Stomach smooth muscle (tissue), 2 donors: ENCODE measurements around the gene KCNJ14.

Source experiments
- H3K27ac ChIP-seq: one replicate; pipeline ENCODE4 v1.7.0; 2013; ENCODE audit warnings: mild to moderate bottlenecking, low read length, inconsistent platforms
- H3K27me3 ChIP-seq, 2 donors: one replicate each; pipeline ENCODE4 v1.7.0; 2013; ENCODE audit warnings: low read length in 2 of 2; ENCODE audit not compliant: insufficient read depth in 2 of 2, control insufficient read depth in 1 of 2
- H3K36me3 ChIP-seq, 2 donors: one replicate each; pipeline ENCODE4 v1.7.0; 2013; ENCODE audit warnings: low read length in 2 of 2; ENCODE audit not compliant: control insufficient read depth in 2 of 2, insufficient read depth in 2 of 2
- H3K4me1 ChIP-seq: one replicate; pipeline ENCODE4 v1.7.0; 2013; ENCODE audit warnings: low read length; ENCODE audit not compliant: control insufficient read depth, insufficient read depth
- H3K4me3 ChIP-seq, 2 donors: one replicate each; pipeline ENCODE4 v1.7.0; 2013; ENCODE audit warnings: low read length in 2 of 2
- H3K9ac ChIP-seq, 2 donors: one replicate each; pipeline ENCODE4 v1.7.0; 2013; ENCODE audit warnings: low read length in 2 of 2, mild to moderate bottlenecking in 1 of 2
- H3K9me3 ChIP-seq, 2 donors: one replicate each; pipeline ENCODE4 v1.7.0; 2013; ENCODE audit warnings: low read length in 2 of 2; ENCODE audit not compliant: control insufficient read depth in 2 of 2
- donor health status: healthy.
- donor health status: Pancreatic carcinoma.

KCNJ14 gene

GRCh38 chr19:48445606-48446481 lies 9.5 kb upstream of the KCNJ14 start, which contains the start of gene GRWD1:
Gene GRWD1, plus strand, starts transcription at chr19:48445983. Its CDS starts 23 bp downstream, at chr19:48446006.
- no peaks in the 10 kb centered on the region for H3K9me3 ChIP-seq
- peaks cover 15 to 16% of the 10 kb centered on the region in 2 donors for H3K36me3 ChIP-seq
- H3K27me3 ChIP-seq = peaks cover 19 to 23% of the 10 kb centered on the region in 2 donors
- peak within 1 kb of the TSS; percentile 95 to 97 for H3K9ac ChIP-seq
- H3K4me3 ChIP-seq = peak within 1 kb of the TSS; percentile 89 to 97
- H3K4me1 ChIP-seq = peaks cover 26% of the 10 kb centered on the region
- peak within 1 kb of the TSS; percentile 82 for H3K27ac ChIP-seq

- Histone ChIP-seq H3K27ac (no peak overlapping the region), H3K27me3 (peaks cover 15 to 19% of the 10 kb centered on the region in 2 donors)
Measured at GRCh38 chr19:48446579-48446978, 8.8 kb upstream of the KCNJ14 start.

GRCh38 chr19:48448563-48448962 lies 6.8 kb upstream of the KCNJ14 start:
- Histone ChIP-seq H3K27ac (no peak overlapping the region), H3K9me3 (no peaks in the 10 kb centered on the region), H3K27me3 (peaks cover 7 to 10% of the 10 kb centered on the region in 2 donors), H3K4me1 (peaks cover 22% of the 10 kb centered on the region), H3K9ac (no peak overlapping the region), H3K36me3 (peaks cover 24 to 33% of the 10 kb centered on the region in 2 donors), H3K4me3 (no peak overlapping the region)

More at GRCh38 chr19:48446579-48446978, 8.8 kb upstream of the KCNJ14 start:
- H3K9ac ChIP-seq = peak overlapping the region; percentile 95 to 97
- no peaks in the 10 kb centered on the region for H3K9me3 ChIP-seq
- H3K36me3 ChIP-seq = peaks cover 16 to 21% of the 10 kb centered on the region in 2 donors
- peak overlapping the region; percentile 89 to 97 for H3K4me3 ChIP-seq
- peaks cover 26% of the 10 kb centered on the region for H3K4me1 ChIP-seq

- Histone ChIP-seq H3K27me3 (no peaks in the 10 kb centered on the region), H3K4me1 (peaks cover 8% of the 10 kb centered on the region), H3K4me3 (no peak overlapping the region), H3K36me3 (peaks cover 27 to 33% of the 10 kb centered on the region in 2 donors), H3K9me3 (no peaks in the 10 kb centered on the region), H3K9ac (no peak overlapping the region), H3K27ac (no peak overlapping the region)
Measured at GRCh38 chr19:48450441-48450840, 4.9 kb upstream of the KCNJ14 start.

DNA sequence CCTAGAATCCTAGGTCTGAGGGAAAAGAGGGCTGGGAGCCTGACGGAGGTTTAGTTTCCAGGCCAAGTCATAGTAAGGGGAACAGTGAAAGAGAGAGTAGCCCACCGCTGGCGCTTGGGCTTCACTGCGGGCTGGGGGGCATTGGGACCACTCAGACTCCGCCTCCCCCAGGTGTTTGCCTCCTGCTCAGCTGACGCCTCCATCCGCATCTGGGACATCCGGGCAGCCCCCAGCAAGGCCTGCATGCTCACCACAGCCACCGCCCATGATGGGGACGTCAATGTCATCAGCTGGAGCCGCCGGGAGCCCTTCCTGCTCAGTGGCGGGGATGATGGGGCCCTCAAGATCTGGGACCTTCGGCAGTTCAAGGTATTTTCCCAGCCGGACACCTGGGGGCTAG lies 4.5 kb upstream of the KCNJ14 start:
- Histone ChIP-seq H3K36me3 (peaks cover 29 to 33% of the 10 kb centered on the region in 2 donors), H3K4me1 (peaks cover 8% of the 10 kb centered on the region), H3K27ac (no peak overlapping the region), H3K9ac (no peak overlapping the region), H3K9me3 (no peaks in the 10 kb centered on the region), H3K27me3 (no peaks in the 10 kb centered on the region), H3K4me3 (no peak overlapping the region)

DNA sequence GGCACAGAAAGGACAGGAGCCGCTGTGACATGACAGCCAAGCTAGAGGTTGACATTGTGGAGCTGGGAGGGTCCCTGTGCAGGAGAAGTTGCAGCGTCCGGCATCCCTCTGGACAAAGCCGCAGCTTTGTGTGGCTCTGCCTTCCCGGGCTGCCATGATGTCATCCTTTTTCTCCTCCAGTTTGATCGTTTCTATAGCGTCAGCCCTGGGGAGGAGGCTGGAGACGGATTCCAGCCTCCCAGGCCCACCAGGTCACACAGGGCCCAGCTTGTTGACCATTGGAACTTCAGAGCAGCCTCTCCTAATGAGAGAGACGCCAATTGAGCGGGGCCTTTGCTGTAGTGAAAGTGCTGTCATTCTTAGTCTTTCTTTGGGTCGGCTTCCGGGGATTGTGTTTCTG lies 3.8 kb upstream of the KCNJ14 start:
- Histone ChIP-seq H3K27ac (no peak overlapping the region), H3K4me1 (peaks cover 3% of the 10 kb centered on the region), H3K9ac (no peak overlapping the region), H3K36me3 (peaks cover 29 to 33% of the 10 kb centered on the region in 2 donors), H3K4me3 (no peak overlapping the region), H3K27me3 (no peaks in the 10 kb centered on the region), H3K9me3 (no peaks in the 10 kb centered on the region)

DNA sequence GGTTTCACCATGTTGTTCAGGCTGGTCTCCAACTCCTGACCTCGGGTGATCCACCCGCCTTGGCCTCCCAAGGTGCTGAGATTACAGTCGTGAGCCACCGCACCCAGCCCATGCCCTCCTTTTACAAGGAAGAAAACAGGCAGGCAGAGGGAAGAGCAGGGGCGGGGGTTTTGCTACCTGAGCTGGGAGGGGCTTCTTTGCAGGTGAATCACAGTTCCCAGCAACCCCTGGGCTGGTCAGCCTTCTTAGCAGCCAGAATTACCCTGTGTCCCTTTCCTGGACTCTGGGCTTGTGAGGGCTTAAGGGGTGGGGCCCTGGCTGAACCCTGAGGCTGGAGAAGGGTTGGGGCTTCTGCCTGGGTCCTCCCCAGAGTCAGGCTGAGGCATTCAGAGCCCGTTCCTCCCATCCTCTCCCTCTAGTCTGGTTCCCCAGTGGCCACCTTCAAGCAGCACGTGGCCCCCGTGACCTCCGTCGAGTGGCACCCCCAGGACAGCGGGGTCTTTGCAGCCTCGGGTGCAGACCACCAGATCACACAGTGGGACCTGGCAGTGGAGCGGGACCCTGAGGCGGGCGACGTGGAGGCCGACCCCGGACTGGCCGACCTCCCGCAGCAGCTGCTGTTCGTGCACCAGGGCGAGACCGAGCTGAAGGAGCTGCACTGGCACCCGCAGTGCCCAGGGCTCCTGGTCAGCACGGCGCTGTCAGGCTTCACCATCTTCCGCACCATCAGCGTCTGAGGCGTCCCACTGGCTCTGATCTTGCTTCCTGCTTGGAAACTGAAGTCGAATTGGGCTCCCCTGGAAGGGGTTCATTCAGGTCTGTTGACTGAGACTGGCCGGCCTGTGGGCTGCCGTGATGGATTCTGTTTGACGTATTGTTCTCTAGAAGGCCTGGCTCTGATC lies 2.8 kb upstream of the KCNJ14 start:
- Histone ChIP-seq H3K36me3 (peaks cover 29 to 31% of the 10 kb centered on the region in 2 donors), H3K9me3 (no peaks in the 10 kb centered on the region), H3K27ac (no peak overlapping the region), H3K9ac (no peak overlapping the region), H3K4me3 (no peak overlapping the region), H3K27me3 (no peaks in the 10 kb centered on the region), H3K4me1 (no peaks in the 10 kb centered on the region)

DNA sequence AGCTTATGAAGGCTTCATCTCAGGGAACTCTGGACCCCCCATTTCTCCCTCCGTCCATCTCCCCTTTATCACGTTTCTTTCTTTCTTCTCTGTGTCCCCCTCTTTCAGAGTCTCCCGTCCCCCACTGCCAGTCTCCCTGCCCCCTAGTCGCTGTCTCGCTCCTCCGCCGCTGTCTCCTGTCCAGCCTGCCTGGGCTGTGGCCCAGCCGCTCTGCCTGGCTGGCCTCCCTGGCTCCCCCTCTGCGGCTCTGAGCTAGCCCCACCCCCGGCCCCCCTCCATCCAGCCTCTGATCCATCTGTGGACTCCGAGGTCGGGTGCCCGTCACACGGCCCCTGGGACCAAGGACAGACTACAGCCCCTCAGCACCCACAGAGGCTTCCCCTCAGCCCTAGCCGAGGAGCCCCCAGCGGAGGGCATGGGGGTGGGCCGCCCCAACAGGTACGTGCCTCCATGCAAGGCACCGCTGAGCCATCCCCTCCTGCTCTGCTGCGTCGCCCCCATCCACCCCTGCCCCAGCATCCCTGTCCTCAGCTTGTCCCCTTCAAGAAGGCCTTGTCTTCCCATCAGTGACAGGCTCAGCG lies 1.1 kb upstream of the KCNJ14 start:
- no peak overlapping the region for H3K9ac ChIP-seq
- no peak overlapping the region for H3K27ac ChIP-seq
- H3K36me3 ChIP-seq = peaks cover 20 to 26% of the 10 kb centered on the region in 2 donors
- no peaks in the 10 kb centered on the region for H3K27me3 ChIP-seq
- H3K9me3 ChIP-seq = no peaks in the 10 kb centered on the region
- H3K4me3 ChIP-seq = no peak overlapping the region
- no peaks in the 10 kb centered on the region for H3K4me1 ChIP-seq

- H3K4me3 ChIP-seq = no peak overlapping the region
- peaks cover 13 to 17% of the 10 kb centered on the region in 2 donors for H3K36me3 ChIP-seq
- no peak overlapping the region for H3K27ac ChIP-seq
Measured at GRCh38 chr19:48455908-48456562, 661 bp downstream of the KCNJ14 start.

DNA sequence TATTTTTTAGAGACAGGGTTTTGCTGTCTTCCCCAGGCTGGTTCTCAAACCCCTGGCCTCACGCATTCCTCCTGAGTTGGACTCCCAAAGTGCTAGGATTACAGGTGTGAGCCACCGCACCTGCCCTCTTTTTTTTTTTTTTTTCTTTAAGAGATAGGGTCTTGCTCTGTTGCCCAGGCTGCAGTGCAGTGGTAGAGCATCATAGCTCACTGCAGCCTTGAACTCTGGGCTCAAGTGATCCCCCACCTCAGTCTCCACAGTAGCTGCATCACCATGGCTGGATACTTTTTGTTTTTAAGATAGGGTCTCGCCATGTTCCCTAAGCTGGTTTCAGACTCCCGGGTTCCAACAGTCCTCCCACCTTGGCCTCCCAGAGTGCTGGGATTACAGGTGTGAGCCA lies 1.5 kb downstream of the KCNJ14 start:
- H3K27ac ChIP-seq = no peak overlapping the region
- H3K4me1 ChIP-seq = no peaks in the 10 kb centered on the region
- H3K36me3 ChIP-seq = peaks cover 9 to 13% of the 10 kb centered on the region in 2 donors
- H3K4me3 ChIP-seq = no peak overlapping the region
- no peaks in the 10 kb centered on the region for H3K9me3 ChIP-seq
- no peaks in the 10 kb centered on the region for H3K27me3 ChIP-seq
- no peak overlapping the region for H3K9ac ChIP-seq

More at GRCh38 chr19:48455908-48456562, 661 bp downstream of the KCNJ14 start:
- H3K9ac ChIP-seq = no peak overlapping the region
- no peaks in the 10 kb centered on the region for H3K27me3 ChIP-seq
- H3K4me1 ChIP-seq = no peaks in the 10 kb centered on the region
- no peaks in the 10 kb centered on the region for H3K9me3 ChIP-seq
